Endothelial cell (in vitro differentiated cells): ENCODE results near the gene SEC23IP. TPM values are rescaled to one million over a fixed set of nuclear protein-coding genes. Genes with fewer than 3 reads are reported as not detected.

ENCODE experiments used
- DNase-seq: peaks from one replicate; pipeline ENCODE4 v3.0.0; 2021; ENCODE audit warnings: low spot score
- H3K27ac Mint-ChIP-seq: one replicate; pipeline ENCODE4 v1.8.0; 2021; ENCODE audit warnings: mixed read lengths, inconsistent platforms; ENCODE audit not compliant: unreplicated experiment
- H3K27me3 Mint-ChIP-seq: one replicate; pipeline ENCODE4 v1.8.0; 2021; ENCODE audit warnings: mild to moderate bottlenecking, moderate library complexity, mixed read lengths, inconsistent platforms; ENCODE audit not compliant: unreplicated experiment
- H3K36me3 Mint-ChIP-seq: one replicate; pipeline ENCODE4 v1.8.0; 2021; ENCODE audit warnings: mild to moderate bottlenecking, low read depth, mixed read lengths, inconsistent platforms; ENCODE audit not compliant: unreplicated experiment
- H3K4me1 Mint-ChIP-seq: one replicate; pipeline ENCODE4 v1.8.0; 2021; ENCODE audit warnings: mild to moderate bottlenecking, mixed read lengths, inconsistent platforms; ENCODE audit not compliant: unreplicated experiment
- H3K4me3 Mint-ChIP-seq: one replicate; pipeline ENCODE4 v1.8.0; 2021; ENCODE audit warnings: mild to moderate bottlenecking, mixed read lengths, inconsistent platforms; ENCODE audit not compliant: unreplicated experiment
- H3K9me3 Mint-ChIP-seq: one replicate; pipeline ENCODE4 v1.8.0; 2021; ENCODE audit warnings: mixed read lengths, inconsistent platforms; ENCODE audit not compliant: unreplicated experiment
- CTCF ChIP-seq: fragments of 200-600 bp; sonication (generic); IDR thresholded peaks from one replicate; pipeline ENCODE4 v1.5.0; 2021; ENCODE audit warnings: antibody characterized with exemption; ENCODE audit not compliant: unreplicated experiment
- total RNA-seq: library from RNA; stranded (reverse); fragmentation: NEBNext Ultra II Directional; extraction: Animal tissue kit (Norgen Biotek cat#: 25700); gene quantifications from one replicate; pipeline ENCODE4 v1.2.1, GENCODE V29; 2021; ENCODE audit not compliant: unreplicated experiment

SEC23IP gene
- total RNA-seq, 1 donor from 2014 or later: 68.7 TPM

- H3K4me3 Mint-ChIP-seq: no peak overlapping the region
- no peak for DNase-seq
- H3K27me3 Mint-ChIP-seq: peaks cover 2% of the 10 kb centered on the region
- no peak overlapping the region for H3K27ac Mint-ChIP-seq
- peaks cover 6% of the 10 kb centered on the region for H3K9me3 Mint-ChIP-seq
- H3K4me1 Mint-ChIP-seq: peaks cover 4% of the 10 kb centered on the region
- H3K36me3 Mint-ChIP-seq: no peaks in the 10 kb centered on the region
- no peak for TF ChIP-seq CTCF
Observed at GRCh38 chr10:119969609-119970008, 77.1 kb downstream of the SEC23IP start.

- Mint-ChIP-seq H3K4me3 (no peak overlapping the region), H3K27me3 (peaks cover 4% of the 10 kb centered on the region), H3K4me1 (peaks cover 4% of the 10 kb centered on the region), H3K27ac (no peak overlapping the region), H3K9me3 (peaks cover 6% of the 10 kb centered on the region), H3K36me3 (no peaks in the 10 kb centered on the region)
- TF ChIP-seq CTCF: no peak
- no peak for DNase-seq
Observed at GRCh38 chr10:119970107-119970506, 77.6 kb downstream of the SEC23IP start.

GRCh38 chr10:119970963-119971362 lies 78.4 kb downstream of the SEC23IP start:
- Mint-ChIP-seq H3K27ac (no peak overlapping the region), H3K27me3 (peaks cover 7% of the 10 kb centered on the region), H3K4me1 (peaks cover 4% of the 10 kb centered on the region), H3K4me3 (no peak overlapping the region), H3K36me3 (no peaks in the 10 kb centered on the region), H3K9me3 (peaks cover 6% of the 10 kb centered on the region)
- no peak for DNase-seq
- no peak for TF ChIP-seq CTCF

- TF ChIP-seq CTCF: no peak
- no peak overlapping the region for H3K4me3 Mint-ChIP-seq
- no peak overlapping the region for H3K27ac Mint-ChIP-seq
- no peaks in the 10 kb centered on the region for H3K36me3 Mint-ChIP-seq
- no peak for DNase-seq
- H3K4me1 Mint-ChIP-seq: peaks cover 4% of the 10 kb centered on the region
- peaks cover 6% of the 10 kb centered on the region for H3K27me3 Mint-ChIP-seq
- H3K9me3 Mint-ChIP-seq: no peaks in the 10 kb centered on the region
Observed at GRCh38 chr10:119973281-119973680, 80.8 kb downstream of the SEC23IP start.

GRCh38 chr10:119976421-119976820 lies 83.9 kb downstream of the SEC23IP start:
- Mint-ChIP-seq H3K9me3 (no peaks in the 10 kb centered on the region), H3K27ac (no peak overlapping the region), H3K4me1 (peaks cover 4% of the 10 kb centered on the region), H3K27me3 (peaks cover 6% of the 10 kb centered on the region), H3K4me3 (no peak overlapping the region), H3K36me3 (no peaks in the 10 kb centered on the region)
- no peak for TF ChIP-seq CTCF
- DNase-seq: no peak
